ENCODE measurements around the gene NUTM2B.
"Not testable (repeated sequence)": the region's sequence is repeated elsewhere in the genome, so short reads cannot be mapped to it uniquely, and the experiment has no call there.

Gene NUTM2B

GRCh38 chr10:79702927-79703326 lies at the start of gene NUTM2B:
Gene NUTM2B, plus strand, starts transcription at chr10:79703227. Its CDS starts 383 bp downstream, at chr10:79703610.
- not testable (repeated sequence) for DNase-seq

- DNase-seq: not testable (repeated sequence)
These were observed 39.7 kb upstream of the NUTM2B start for GRCh38 chr10:79663287-79663686.

- DNase-seq: not testable (repeated sequence)
These were observed 38.3 kb upstream of the NUTM2B start for GRCh38 chr10:79664686-79665085.

- not testable (repeated sequence) for DNase-seq
These were observed 33.7 kb upstream of the NUTM2B start for GRCh38 chr10:79669248-79669788.

GRCh38 chr10:79674878-79675277 lies 28.1 kb upstream of the NUTM2B start:
- DNase-seq: not testable (repeated sequence)

GRCh38 chr10:79683026-79683883 lies 19.8 kb upstream of the NUTM2B start:
- not testable (repeated sequence) for DNase-seq

- DNase-seq: not testable (repeated sequence)
These were observed 18.9 kb upstream of the NUTM2B start for GRCh38 chr10:79683884-79684720.

GRCh38 chr10:79685044-79685685 lies 17.9 kb upstream of the NUTM2B start:
- DNase-seq: peak; percentile 12 to 61

- not testable (repeated sequence) for DNase-seq
These were observed 16.4 kb upstream of the NUTM2B start for GRCh38 chr10:79686595-79686994.

GRCh38 chr10:79687406-79688150 lies 15.4 kb upstream of the NUTM2B start:
- not testable (repeated sequence) for DNase-seq

GRCh38 chr10:79688798-79689197 lies 14.2 kb upstream of the NUTM2B start:
- DNase-seq: not testable (repeated sequence)

- DNase-seq: not testable (repeated sequence)
These were observed 6.4 kb upstream of the NUTM2B start for GRCh38 chr10:79696596-79696995.

- DNase-seq: not testable (repeated sequence)
These were observed 5.9 kb upstream of the NUTM2B start for GRCh38 chr10:79697141-79697540.

GRCh38 chr10:79700381-79700944 lies 2.6 kb upstream of the NUTM2B start:
- DNase-seq: not testable (repeated sequence)

- DNase-seq: not testable (repeated sequence)
These were observed 4.0 kb downstream of the NUTM2B start for GRCh38 chr10:79707017-79707416.

GRCh38 chr10:79714976-79715375 lies 11.9 kb downstream of the NUTM2B start:
- not testable (repeated sequence) for DNase-seq

- DNase-seq: not testable (repeated sequence)
These were observed 14.0 kb downstream of the NUTM2B start for GRCh38 chr10:79716917-79717579.

- not testable (repeated sequence) for DNase-seq
These were observed 17.0 kb downstream of the NUTM2B start for GRCh38 chr10:79720000-79720399.

- DNase-seq: not testable (repeated sequence)
These were observed 23.6 kb downstream of the NUTM2B start for GRCh38 chr10:79726620-79727019.

GRCh38 chr10:79744844-79745243 lies 41.8 kb downstream of the NUTM2B start:
- DNase-seq: not testable (repeated sequence)

- DNase-seq: not testable (repeated sequence)
These were observed 45.5 kb downstream of the NUTM2B start for GRCh38 chr10:79748510-79748909.
